ACHN (cell line): Measurements from ENCODE around the gene DSG2.
A peak's percentile ranks its signal among the peaks of the same experiment; 100 is the strongest.
"Not testable (repeated sequence)": the region's sequence is repeated elsewhere in the genome, so short reads cannot be mapped to it uniquely, and the experiment has no call there.

Source experiments
- DNase-seq: peaks from one replicate; pipeline ENCODE4 v3.0.0-alpha.2; 2015
- in situ Hi-C: cut with HindIII; loops from 2 replicates; pipeline ENCODE4 v1.10.0; 2017; ENCODE audit warnings: low sequenced_read_pairs, low pct_ligation_motif_present, low pct_unique_long_range_greater_than_20kb

The DSG2 gene

GRCh38 chr18:31497836-31498573 lies at the start of gene DSG2:
DSG2 (plus strand) TSS chr18:31498177; CDS start chr18:31498252, 75 bp downstream.
- peak; percentile 76 for DNase-seq

GRCh38 chr18:31450409-31450808 lies 47.6 kb upstream of the DSG2 start:
- in situ Hi-C loops: no loop called here
- DNase-seq: no peak

More at GRCh38 chr18:31497836-31498573, at the start of gene DSG2:
- in situ Hi-C loops: no loop called here

GRCh38 chr18:31451625-31452024 lies 46.4 kb upstream of the DSG2 start:
- in situ Hi-C loops: no loop called here

GRCh38 chr18:31454066-31454708 lies 43.8 kb upstream of the DSG2 start:
- DNase-seq: peak; percentile 83
- in situ Hi-C loops: no loop called here

More at GRCh38 chr18:31451625-31452024, 46.4 kb upstream of the DSG2 start:
- DNase-seq: no peak

- in situ Hi-C loops: no loop called here
- DNase-seq: no peak
These were observed 28.3 kb upstream of the DSG2 start for GRCh38 chr18:31469629-31470028.

GRCh38 chr18:31478688-31479087 lies 19.3 kb upstream of the DSG2 start:
- DNase-seq: no peak
- in situ Hi-C loops: no loop called here

GRCh38 chr18:31482051-31482450 lies 15.9 kb upstream of the DSG2 start:
- DNase-seq: no peak
- in situ Hi-C loops: no loop called here

GRCh38 chr18:31483396-31483795 lies 14.6 kb upstream of the DSG2 start:
- in situ Hi-C loops: no loop called here

GRCh38 chr18:31484461-31484860 lies 13.5 kb upstream of the DSG2 start:
- DNase-seq: no peak
- in situ Hi-C loops: no loop called here

More at GRCh38 chr18:31483396-31483795, 14.6 kb upstream of the DSG2 start:
- no peak for DNase-seq

GRCh38 chr18:31486165-31486564 lies 11.8 kb upstream of the DSG2 start:
- in situ Hi-C loops: no loop called here
- no peak for DNase-seq

GRCh38 chr18:31487246-31488015 lies 10.5 kb upstream of the DSG2 start:
- peak; percentile 76 for DNase-seq
- in situ Hi-C loops: no loop called here

GRCh38 chr18:31489311-31489710 lies 8.7 kb upstream of the DSG2 start:
- DNase-seq: no peak
- in situ Hi-C loops: no loop called here

- no peak for DNase-seq
- in situ Hi-C loops: no loop called here
These were observed 7.6 kb upstream of the DSG2 start for GRCh38 chr18:31490387-31490786.

GRCh38 chr18:31490833-31491232 lies 7.1 kb upstream of the DSG2 start:
- in situ Hi-C loops: no loop called here
- no peak for DNase-seq

GRCh38 chr18:31491586-31491985 lies 6.4 kb upstream of the DSG2 start:
- DNase-seq: no peak
- in situ Hi-C loops: no loop called here

GRCh38 chr18:31492671-31493070 lies 5.3 kb upstream of the DSG2 start:
- in situ Hi-C loops: no loop called here

GRCh38 chr18:31493171-31493570 lies 4.8 kb upstream of the DSG2 start:
- no peak for DNase-seq
- in situ Hi-C loops: no loop called here

More at GRCh38 chr18:31492671-31493070, 5.3 kb upstream of the DSG2 start:
- no peak for DNase-seq

GRCh38 chr18:31493941-31494340 lies 4.0 kb upstream of the DSG2 start:
- in situ Hi-C loops: no loop called here
- DNase-seq: no peak

GRCh38 chr18:31494705-31495244 lies 3.2 kb upstream of the DSG2 start:
- in situ Hi-C loops, DNase-seq: not testable (repeated sequence)
